HL-60 (cell line): ENCODE results near the gene TDRD9.

Experiments
- DNase-seq, 2 experiments: peaks; one replicate each; pipeline ENCODE4 v3.0.0-alpha.2; 2010 to 2020; ENCODE audit warnings: low read depth in 1 of 2, low spot score in 1 of 2
- H3K27ac ChIP-seq: fragments of 250-450 bp; sonication (Bioruptor Pico); replicated peaks from 2 replicates; pipeline ENCODE4 v1.5.1; 2020; ENCODE audit warnings: mild to moderate bottlenecking, moderate library complexity
- H3K27me3 ChIP-seq: fragments of 250-450 bp; sonication (Bioruptor Pico); 2 replicates; pipeline ENCODE4 v1.5.1; 2021; ENCODE audit warnings: mild to moderate bottlenecking, moderate library complexity; ENCODE audit not compliant: insufficient read depth, poor library complexity, severe bottlenecking
- H3K4me3 ChIP-seq: replicated peaks from 2 replicates; pipeline ENCODE4 v1.5.1; 2011; ENCODE audit warnings: mild to moderate bottlenecking, control low read depth, low read length; ENCODE audit not compliant: insufficient read depth
- CTCF ChIP-seq: IDR thresholded peaks from one replicate; pipeline ENCODE4 v1.5.1; 2011; ENCODE audit warnings: low read length, control low read depth, inconsistent platforms; ENCODE audit not compliant: insufficient read depth
- GABPA ChIP-seq: IDR thresholded peaks from 2 replicates; pipeline ENCODE4 v1.6.1; 2012; ENCODE audit warnings: low read depth
- POLR2AphosphoS5 ChIP-seq: IDR thresholded peaks from 2 replicates; pipeline ENCODE4 v1.6.1; 2012; ENCODE audit warnings: low read depth
- REST ChIP-seq: IDR thresholded peaks from 2 replicates; pipeline ENCODE4 v1.6.1; 2012; ENCODE audit warnings: low read depth; ENCODE audit not compliant: insufficient replicate concordance
- SPI1 ChIP-seq: IDR thresholded peaks from 2 replicates; pipeline ENCODE4 v1.6.1; 2012; ENCODE audit warnings: low read depth, mild to moderate bottlenecking, borderline replicate concordance

The TDRD9 gene

GRCh38 chr14:103984196-103984595 lies 55.9 kb downstream of the TDRD9 start:
- Histone ChIP-seq H3K4me3 (no peak overlapping the region), H3K27ac (no peak overlapping the region), H3K27me3 (peaks cover 3% of the 10 kb centered on the region)
- TF ChIP-seq GABPA: no peak
- no peak for TF ChIP-seq REST
- TF ChIP-seq CTCF: no peak
- TF ChIP-seq POLR2AphosphoS5: no peak
- no peak for TF ChIP-seq SPI1
- DNase-seq: no peak

- no peak for TF ChIP-seq CTCF
- no peak for TF ChIP-seq REST
- TF ChIP-seq POLR2AphosphoS5: no peak
- TF ChIP-seq SPI1: no peak
- DNase-seq: no peak
- H3K27ac ChIP-seq: no peak overlapping the region
These were observed 60.8 kb downstream of the TDRD9 start for GRCh38 chr14:103989034-103989433.

GRCh38 chr14:103989964-103990363 lies 61.7 kb downstream of the TDRD9 start:
- no peak for DNase-seq
- Histone ChIP-seq H3K27me3 (peaks cover 8% of the 10 kb centered on the region), H3K27ac (no peak overlapping the region), H3K4me3 (no peak overlapping the region)
- TF ChIP-seq REST (no peak), GABPA (no peak), CTCF (no peak), SPI1 (no peak), POLR2AphosphoS5 (no peak)

More at GRCh38 chr14:103989034-103989433, 60.8 kb downstream of the TDRD9 start:
- Histone ChIP-seq H3K4me3 (no peak overlapping the region), H3K27me3 (peaks cover 3% of the 10 kb centered on the region)
